Activated T-cell treated with anti-CD3 and anti-CD28 coated beads for 24 hours (primary cell): ENCODE results near the gene BRS3.

Source experiments
- DNase-seq: peaks from one replicate; pipeline ENCODE4 v3.0.0-alpha.2; 2020; ENCODE audit warnings: low read depth

BRS3 gene

GRCh38 chrX:136495043-136495442 is 7.3 kb downstream of the BRS3 start:
- no peak for DNase-seq

GRCh38 chrX:136496186-136496763 is 8.5 kb downstream of the BRS3 start:
- no peak for DNase-seq

GRCh38 chrX:136496764-136497555 is 9.2 kb downstream of the BRS3 start:
- peak; percentile 77 for DNase-seq

GRCh38 chrX:136497556-136498052 is 9.9 kb downstream of the BRS3 start, which contains the start of gene HTATSF1:
HTATSF1 (plus strand) TSS chrX:136497592; CDS start chrX:136497685, 93 bp downstream.
- no peak for DNase-seq

GRCh38 chrX:136519069-136519468 is 31.3 kb downstream of the BRS3 start:
- DNase-seq, result no peak

GRCh38 chrX:136523770-136524169 is 36.0 kb downstream of the BRS3 start:
- no peak for DNase-seq

GRCh38 chrX:136525738-136526606 is 38.2 kb downstream of the BRS3 start:
- DNase-seq, result no peak

GRCh38 chrX:136528645-136529315 is 41.0 kb downstream of the BRS3 start:
- DNase-seq, result no peak

GRCh38 chrX:136529795-136530194 is 42.0 kb downstream of the BRS3 start:
- DNase-seq, result no peak

- no peak for DNase-seq
These were observed 44.2 kb downstream of the BRS3 start, which contains the start of gene VGLL1 for GRCh38 chrX:136531951-136532350. VGLL1 (plus strand) TSS chrX:136532215; CDS start chrX:136536021, 3,806 bp downstream.

- DNase-seq, result no peak
These were observed 46.4 kb downstream of the BRS3 start for GRCh38 chrX:136534131-136534530.

GRCh38 chrX:136538811-136539210 is 51.1 kb downstream of the BRS3 start:
- no peak for DNase-seq

GRCh38 chrX:136540226-136540625 is 52.5 kb downstream of the BRS3 start:
- no peak for DNase-seq

GRCh38 chrX:136541294-136541693 is 53.5 kb downstream of the BRS3 start:
- DNase-seq, result no peak

GRCh38 chrX:136542281-136542680 is 54.5 kb downstream of the BRS3 start:
- DNase-seq, result no peak
